Testis (tissue), 3 donors: ENCODE measurements around the gene DYNC1LI2. TPM values are rescaled to one million over a fixed set of nuclear protein-coding genes. Genes with fewer than 3 reads are reported as not detected.
A peak's percentile ranks its signal among the peaks of the same experiment; 100 is the strongest.

Experiments
- DNase-seq: peaks from one replicate; pipeline ENCODE4 v3.0.0-alpha.2; 2019
- H3K27ac ChIP-seq, 2 donors: fragments of 200-600 bp; sonication (generic); one replicate each; pipeline ENCODE4 v1.5.1; 2019
- H3K27me3 ChIP-seq: fragments of 200-600 bp; sonication (generic); one replicate; pipeline ENCODE4 v1.5.1; 2019
- H3K36me3 ChIP-seq: fragments of 200-600 bp; sonication (generic); one replicate; pipeline ENCODE4 v1.5.1; 2017; ENCODE audit warnings: low read depth; ENCODE audit errors: missing control alignments
- H3K4me1 ChIP-seq: fragments of 200-600 bp; sonication (generic); one replicate; pipeline ENCODE4 v1.5.1; 2019
- H3K4me3 ChIP-seq, 2 donors: fragments of 200-600 bp; sonication (generic); one replicate each; pipeline ENCODE4 v1.5.1; 2017 to 2019
- H3K9me3 ChIP-seq: fragments of 200-600 bp; sonication (generic); one replicate; pipeline ENCODE4 v1.5.1; 2017
- POLR2A ChIP-seq: fragments of 450-650 bp; IDR thresholded peaks from one replicate; pipeline ENCODE4 v1.6.1; 2017; ENCODE audit warnings: antibody characterized with exemption, mild to moderate bottlenecking, moderate library complexity
- WGBS, 2 donors: methylation state at CpG; one replicate each; pipeline ENCODE4 v1.1.5; 2018; 5-methylcytosine and 5-hydroxymethylcytosine counted together
- intact Hi-C: fragments of 100-400 bp; cut with DNase I; formaldehyde crosslinking; loops from one replicate; pipeline ENCODE4 v1.15.1; 2023; ENCODE audit warnings: low total_unique reads
- polyA plus RNA-seq: library from polyadenylated mRNA; stranded (reverse); fragments of 350-450 nt; fragmentation: Illumina TruSeq; extraction: RNeasy Lipid Tissue Mini Kit (QIAGEN cat#74804); gene quantifications from one replicate; pipeline ENCODE4 v1.2.3, GENCODE V29; 2014; ENCODE audit warnings: low read depth, low replicate concordance; ENCODE audit not compliant: insufficient read depth
- total RNA-seq, 2 donors: library from RNA; depleted of rRNA; stranded (reverse); fragments of >200 nt; gene quantifications; one replicate each; pipeline ENCODE4 v1.2.3, GENCODE V29; 2016
- TF ChIP-seq, protein P1 (sequence below), 3 experiments: fragments of 450-650 bp in 2 of 3; fragments of 200-600 bp in 1 of 3; sonication (generic) in 1 of 3; IDR thresholded peaks; one replicate each; pipeline ENCODE4 v1.5.1; 2016 to 2019; ENCODE audit warnings: antibody characterized with exemption in 3 of 3, mild to moderate bottlenecking in 2 of 3, moderate library complexity in 1 of 3

Gene DYNC1LI2
- total and polyA plus RNA-seq, 3 donors from 2014 or later = 89.0 to 145 (median 132) TPM

DNA sequence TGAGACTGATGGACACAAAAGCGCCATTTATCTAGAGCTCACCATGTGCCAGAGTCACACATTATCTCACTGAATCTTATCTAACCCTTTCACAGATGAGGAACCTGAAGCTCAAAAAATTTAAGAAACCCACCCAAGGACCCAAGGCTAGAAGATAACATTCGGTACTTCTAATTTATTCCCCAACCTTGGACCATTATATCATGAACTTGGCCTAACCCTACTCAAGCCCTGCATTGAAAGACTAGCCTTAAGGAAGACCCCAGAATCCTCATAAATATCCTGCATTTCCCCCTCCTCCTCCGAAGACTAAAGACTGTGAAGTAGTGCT lies 548 bp upstream of the DYNC1LI2 start:
- no peaks in the 10 kb centered on the region for H3K9me3 ChIP-seq
- TF ChIP-seq, protein P1, sequence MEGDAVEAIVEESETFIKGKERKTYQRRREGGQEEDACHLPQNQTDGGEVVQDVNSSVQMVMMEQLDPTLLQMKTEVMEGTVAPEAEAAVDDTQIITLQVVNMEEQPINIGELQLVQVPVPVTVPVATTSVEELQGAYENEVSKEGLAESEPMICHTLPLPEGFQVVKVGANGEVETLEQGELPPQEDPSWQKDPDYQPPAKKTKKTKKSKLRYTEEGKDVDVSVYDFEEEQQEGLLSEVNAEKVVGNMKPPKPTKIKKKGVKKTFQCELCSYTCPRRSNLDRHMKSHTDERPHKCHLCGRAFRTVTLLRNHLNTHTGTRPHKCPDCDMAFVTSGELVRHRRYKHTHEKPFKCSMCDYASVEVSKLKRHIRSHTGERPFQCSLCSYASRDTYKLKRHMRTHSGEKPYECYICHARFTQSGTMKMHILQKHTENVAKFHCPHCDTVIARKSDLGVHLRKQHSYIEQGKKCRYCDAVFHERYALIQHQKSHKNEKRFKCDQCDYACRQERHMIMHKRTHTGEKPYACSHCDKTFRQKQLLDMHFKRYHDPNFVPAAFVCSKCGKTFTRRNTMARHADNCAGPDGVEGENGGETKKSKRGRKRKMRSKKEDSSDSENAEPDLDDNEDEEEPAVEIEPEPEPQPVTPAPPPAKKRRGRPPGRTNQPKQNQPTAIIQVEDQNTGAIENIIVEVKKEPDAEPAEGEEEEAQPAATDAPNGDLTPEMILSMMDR (IDR thresholded peaks at IDR 0.05) = no peak
- no peak for TF ChIP-seq POLR2A
- intact Hi-C loops = no loop called here
- H3K4me1 ChIP-seq = peaks cover 9% of the 10 kb centered on the region
- H3K27me3 ChIP-seq = no peaks in the 10 kb centered on the region
- peak overlapping the region in 1 of 2 donors; percentile 94 for H3K27ac ChIP-seq
- no peak for DNase-seq
- WGBS, 2 donors = 23 to 26% methylated on average over 3 of the region's 3 CpGs
- no peaks in the 10 kb centered on the region for H3K36me3 ChIP-seq
- H3K4me3 ChIP-seq = peak overlapping the region; percentile 41 to 100

DNA sequence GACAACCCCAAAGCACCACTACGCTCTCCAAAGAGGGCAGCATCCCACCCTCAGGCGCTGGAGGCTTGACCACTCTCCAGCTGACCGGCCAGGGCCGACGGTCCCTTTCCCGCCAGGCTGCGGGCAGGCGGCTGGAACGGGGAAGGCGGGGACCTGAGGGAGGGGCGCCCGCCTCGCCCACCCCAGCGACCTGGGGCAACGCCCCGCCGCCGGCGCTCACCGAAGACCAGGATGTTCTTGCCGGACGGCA lies 431 bp downstream of the DYNC1LI2 start:
- TF ChIP-seq, protein P1 (IDR thresholded peaks at IDR 0.05) = no peak
- TF ChIP-seq POLR2A = no peak
- Histone ChIP-seq H3K27me3 (no peaks in the 10 kb centered on the region), H3K36me3 (no peaks in the 10 kb centered on the region), H3K27ac (peak overlapping the region; percentile 89 to 94), H3K9me3 (no peaks in the 10 kb centered on the region), H3K4me1 (peaks cover 9% of the 10 kb centered on the region), H3K4me3 (peak overlapping the region; percentile 98 to 100)
- WGBS, 2 donors = 0% methylated on average over 9 to 18 of the region's 22 CpGs
- DNase-seq = peak; percentile 30
- intact Hi-C loops = no loop called here

DNA sequence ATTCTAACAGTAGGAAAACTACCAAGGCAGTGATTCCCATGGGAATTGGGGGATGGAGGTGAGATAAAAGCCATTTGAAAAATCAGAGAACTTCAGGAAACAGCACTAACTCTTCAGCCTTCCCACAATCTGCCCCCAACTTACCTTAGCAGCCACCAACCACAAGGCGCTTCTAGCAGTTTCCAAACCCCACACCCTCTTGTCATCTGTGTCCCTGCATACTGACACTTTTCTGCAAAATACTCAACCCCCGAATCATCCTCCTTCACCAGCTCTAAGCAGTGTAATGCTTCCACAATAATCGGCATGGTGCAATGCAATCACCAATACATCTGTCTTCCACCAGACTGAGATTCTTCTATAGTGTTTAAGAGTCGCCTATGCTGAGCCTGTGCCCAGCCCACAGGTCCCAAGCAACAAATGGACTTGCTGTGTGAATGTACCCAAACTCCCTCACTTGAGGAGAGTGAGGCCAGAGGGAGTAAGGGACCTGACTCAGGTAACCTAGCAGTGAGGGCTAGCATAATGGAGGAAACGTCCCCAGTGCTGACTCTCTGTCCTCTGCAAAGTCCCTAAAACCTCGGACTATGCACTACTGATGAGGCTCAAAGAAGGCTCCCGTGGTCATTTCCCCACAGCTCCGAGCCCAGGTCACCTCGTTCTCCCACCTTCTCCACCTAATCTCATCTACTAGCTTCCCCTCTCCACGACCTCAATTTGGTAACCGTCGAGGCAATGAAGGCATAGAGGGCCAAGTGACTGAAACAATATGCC lies 943 bp downstream of the DYNC1LI2 start:
- Histone ChIP-seq H3K4me3 (peak overlapping the region; percentile 98 to 100), H3K27me3 (no peaks in the 10 kb centered on the region), H3K27ac (peak overlapping the region; percentile 89 to 94), H3K9me3 (no peaks in the 10 kb centered on the region), H3K4me1 (peaks cover 9% of the 10 kb centered on the region), H3K36me3 (no peaks in the 10 kb centered on the region)
- intact Hi-C loops = no loop called here
- TF ChIP-seq, protein P1 (IDR thresholded peaks at IDR 0.05) = no peak
- TF ChIP-seq POLR2A = no peak
- WGBS, 2 donors = 14 to 15% methylated on average over 12 of the region's 12 CpGs
- DNase-seq = no peak

DNA sequence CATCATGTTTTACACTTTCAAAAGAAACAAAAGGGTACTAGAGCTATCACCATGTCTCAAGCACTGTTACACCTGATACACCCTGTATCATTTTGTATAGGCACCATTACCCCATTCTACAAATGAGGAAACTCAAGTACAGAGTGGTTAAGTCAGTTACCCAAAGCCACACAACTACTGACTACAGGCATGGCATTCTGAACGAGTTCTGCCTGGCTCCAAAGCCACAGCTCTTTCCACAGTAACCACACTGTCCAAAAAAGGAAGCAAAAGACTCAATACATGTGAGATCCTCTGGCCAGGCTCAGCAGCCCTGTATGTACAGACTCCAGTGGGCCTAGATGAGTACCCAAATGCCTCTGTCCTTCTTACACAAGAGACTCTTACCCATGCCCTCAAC lies 4.7 kb downstream of the DYNC1LI2 start:
- Histone ChIP-seq H3K27me3 (no peaks in the 10 kb centered on the region), H3K36me3 (no peaks in the 10 kb centered on the region), H3K27ac (no peak overlapping the region), H3K9me3 (no peaks in the 10 kb centered on the region), H3K4me3 (no peak overlapping the region), H3K4me1 (peaks cover 13% of the 10 kb centered on the region)
- WGBS, 2 donors = 36 to 70% methylated on average over 1 of the region's 1 CpG
- TF ChIP-seq, protein P1 (IDR thresholded peaks at IDR 0.05) = no peak
- no peak for TF ChIP-seq POLR2A
- intact Hi-C loops = no loop called here
- no peak for DNase-seq

DNA sequence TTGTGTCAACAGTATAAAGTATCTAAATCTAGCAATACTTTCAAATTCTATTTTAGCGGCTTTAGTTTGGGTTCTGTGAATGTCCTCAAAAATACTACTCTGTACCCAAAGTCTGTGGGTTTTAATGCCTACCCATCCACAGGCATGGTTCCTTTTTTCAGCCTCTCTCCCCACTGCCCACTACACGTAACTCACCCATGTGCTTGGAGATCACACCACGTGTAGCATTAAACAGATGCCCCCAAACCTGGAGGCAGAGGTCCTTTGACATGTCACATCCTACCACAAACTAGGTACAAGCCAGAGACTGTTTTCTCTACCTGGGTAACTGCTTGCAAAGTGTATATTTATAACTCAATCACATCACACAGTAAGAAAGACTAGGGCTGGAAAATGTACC lies 5.4 kb downstream of the DYNC1LI2 start:
- intact Hi-C loops = no loop called here
- peaks cover 18% of the 10 kb centered on the region for H3K4me1 ChIP-seq
- 73 to 80% methylated on average over 3 of the region's 3 CpGs for WGBS, 2 donors
- no peaks in the 10 kb centered on the region for H3K9me3 ChIP-seq
- H3K4me3 ChIP-seq = no peak overlapping the region
- DNase-seq = no peak
- no peaks in the 10 kb centered on the region for H3K36me3 ChIP-seq
- no peak overlapping the region for H3K27ac ChIP-seq
- TF ChIP-seq POLR2A = no peak
- TF ChIP-seq, protein P1 (IDR thresholded peaks at IDR 0.05) = no peak
- no peaks in the 10 kb centered on the region for H3K27me3 ChIP-seq
